Activated CD8-positive, alpha-beta memory T cell treated with anti-CD3 and anti-CD28 coated beads for 24 hours (primary cell): ENCODE measurements around the gene GAR1.
"Not testable (repeated sequence)": the region's sequence is repeated elsewhere in the genome, so short reads cannot be mapped to it uniquely, and the experiment has no call there.

Source experiments
- DNase-seq: peaks from one replicate; pipeline ENCODE4 v3.0.0-alpha.2; 2020

The GAR1 gene

GRCh38 chr4:109815151-109816081 is at the start of gene GAR1:
TSS of gene GAR1 (plus strand) at chr4:109815762. CDS start at chr4:109816165, 403 bp downstream.
- peak; percentile 89 for DNase-seq

DNA sequence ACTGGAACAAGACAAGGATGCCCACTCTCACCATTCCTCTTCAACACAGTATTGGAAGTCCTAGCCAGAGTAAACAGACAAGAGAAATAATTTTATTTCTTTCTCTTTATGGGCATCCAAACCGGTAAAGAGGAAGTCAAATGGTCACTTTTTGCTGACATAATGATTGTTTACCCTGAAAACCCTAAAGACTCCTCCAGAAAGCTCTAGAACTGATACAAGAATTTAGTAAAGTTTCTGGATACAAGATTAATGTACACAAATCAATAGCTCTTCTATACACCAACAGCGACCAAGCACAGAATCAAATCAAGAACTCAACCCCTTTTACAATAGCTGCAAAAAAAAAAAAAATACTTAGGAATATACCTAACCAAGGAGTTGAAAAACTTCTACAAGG is 33.5 kb upstream of the GAR1 start:
- DNase-seq: not testable (repeated sequence)

DNA sequence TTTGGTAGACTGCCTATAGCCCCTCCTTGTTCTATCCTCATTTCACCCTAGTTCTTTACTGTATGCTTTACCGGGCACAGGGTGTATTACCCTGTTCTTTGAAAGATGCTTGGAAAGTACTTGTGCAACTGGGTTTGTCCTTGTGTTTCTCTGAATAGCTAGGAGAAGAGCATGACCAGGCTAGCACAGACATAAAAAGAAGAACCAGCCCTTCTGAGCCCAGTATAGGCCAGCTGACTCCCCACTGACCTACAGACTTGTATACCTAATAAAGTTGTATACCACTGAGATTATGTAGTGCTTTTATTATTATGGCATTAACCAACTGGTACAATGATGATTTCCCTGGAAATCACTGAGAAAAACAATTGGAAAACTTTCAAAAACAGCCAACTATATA is 28.7 kb upstream of the GAR1 start:
- DNase-seq: no peak

GRCh38 chr4:109787807-109788206 is 27.8 kb upstream of the GAR1 start:
- DNase-seq: no peak

- DNase-seq: no peak
These were observed 20.5 kb upstream of the GAR1 start for GRCh38 chr4:109795059-109795458.

DNA sequence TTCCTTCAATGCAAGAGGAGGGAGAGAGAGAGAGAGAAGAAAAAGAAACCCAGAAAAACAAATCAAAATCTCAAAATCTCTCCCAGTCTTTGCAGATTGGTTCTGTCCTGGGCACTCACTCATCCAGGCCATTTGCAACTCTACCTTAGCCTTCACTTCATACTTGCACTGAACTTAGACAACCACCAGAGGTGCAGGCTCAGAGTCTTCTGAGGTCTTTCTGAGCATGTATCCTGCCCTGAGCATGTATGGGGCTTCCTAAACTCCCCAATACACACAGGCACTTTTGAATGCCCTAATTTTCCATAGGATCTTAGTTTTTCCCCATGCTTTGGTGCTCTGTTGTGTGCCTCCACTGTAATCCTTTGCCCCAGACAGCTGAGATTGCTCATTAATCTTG is 16.7 kb upstream of the GAR1 start:
- DNase-seq: no peak

GRCh38 chr4:109801099-109801789 is 14.3 kb upstream of the GAR1 start:
- DNase-seq: no peak

DNA sequence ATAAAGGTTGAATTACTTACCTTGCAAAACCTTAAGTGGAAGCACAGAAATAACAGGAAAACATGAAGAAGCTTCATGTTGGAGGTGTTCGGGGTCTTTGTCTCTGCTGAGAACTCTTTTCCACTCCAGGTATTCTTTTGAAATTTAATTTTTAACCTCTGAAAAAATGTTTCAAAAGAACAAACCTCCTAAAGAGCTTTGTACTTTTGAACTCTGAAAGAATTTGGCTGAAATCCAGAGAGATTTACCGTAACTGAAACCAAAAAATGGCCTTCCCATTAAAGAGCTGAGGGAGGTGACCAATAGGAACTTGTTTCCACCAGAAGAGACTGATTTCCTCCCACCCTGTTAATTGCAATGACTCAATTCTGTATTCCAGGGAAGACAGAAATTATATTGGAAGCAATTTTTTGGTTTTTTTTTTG is 13.7 kb upstream of the GAR1 start, which contains the start of gene CFI:
TSS of gene CFI (minus strand) at position 105 of the 425 bp plus-strand sequence. CDS start at position 77, 28 bp downstream.
- DNase-seq: no peak

- DNase-seq: no peak
These were observed 11.5 kb upstream of the GAR1 start for GRCh38 chr4:109803924-109804571.

GRCh38 chr4:109809655-109810054 is 5.9 kb upstream of the GAR1 start:
- no peak for DNase-seq

DNA sequence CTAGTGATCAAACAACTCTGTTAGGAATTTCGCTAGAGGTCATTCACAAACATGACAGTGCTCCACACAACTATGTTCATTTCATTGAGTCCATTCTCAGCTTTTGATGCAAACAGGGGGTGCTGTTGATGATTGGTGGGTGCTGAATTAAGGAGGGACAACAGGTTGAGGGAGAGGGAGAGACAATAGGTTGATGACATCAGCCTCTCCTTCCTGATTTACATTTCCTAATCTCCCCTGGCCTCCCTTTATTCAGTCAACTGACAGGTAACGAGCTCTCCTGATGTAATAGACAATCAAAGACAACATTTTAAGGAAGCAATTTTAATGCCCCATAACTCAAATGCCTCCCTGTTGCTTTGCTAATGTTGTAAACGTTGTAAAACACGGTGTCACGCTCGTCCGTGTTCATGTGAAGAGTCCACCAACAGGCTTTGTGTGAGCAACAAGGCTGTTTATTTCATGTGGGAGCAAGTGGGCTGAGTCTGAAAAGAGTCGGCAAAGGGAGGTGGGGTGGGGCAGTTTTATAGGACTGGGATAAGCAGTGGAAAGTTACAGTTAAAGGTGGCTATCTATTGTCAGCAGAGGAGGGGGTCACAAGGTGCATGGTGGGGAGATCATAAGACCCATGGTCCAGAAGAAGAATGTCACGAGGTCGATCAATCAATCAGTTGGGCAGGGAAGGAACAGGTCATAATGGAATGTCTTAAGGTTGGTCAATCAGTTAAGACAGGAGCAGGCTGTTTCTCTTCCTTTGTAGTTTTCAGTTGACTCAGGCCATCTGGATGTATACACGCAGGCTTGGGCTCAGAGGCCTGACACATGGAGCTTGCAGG is 4.8 kb upstream of the GAR1 start:
- DNase-seq: no peak

DNA sequence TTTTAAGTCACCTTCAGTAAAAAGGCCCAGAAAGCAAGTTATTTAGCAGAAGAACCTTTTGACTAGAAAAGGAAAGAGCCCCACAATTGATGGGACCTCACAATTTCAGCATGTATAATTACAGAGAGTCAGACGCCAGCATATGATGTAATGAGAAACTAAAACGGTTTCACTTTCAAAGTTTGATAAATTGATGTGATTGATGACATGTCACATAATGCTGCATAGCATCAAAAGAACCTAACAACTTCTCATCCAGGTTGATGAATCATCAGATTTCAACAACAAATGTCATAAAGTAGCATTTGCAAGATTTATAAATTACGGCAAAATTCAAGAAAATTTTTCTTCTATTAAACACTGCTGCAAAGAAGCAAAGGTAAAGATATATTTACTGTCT is 3.9 kb upstream of the GAR1 start:
- no peak for DNase-seq

DNA sequence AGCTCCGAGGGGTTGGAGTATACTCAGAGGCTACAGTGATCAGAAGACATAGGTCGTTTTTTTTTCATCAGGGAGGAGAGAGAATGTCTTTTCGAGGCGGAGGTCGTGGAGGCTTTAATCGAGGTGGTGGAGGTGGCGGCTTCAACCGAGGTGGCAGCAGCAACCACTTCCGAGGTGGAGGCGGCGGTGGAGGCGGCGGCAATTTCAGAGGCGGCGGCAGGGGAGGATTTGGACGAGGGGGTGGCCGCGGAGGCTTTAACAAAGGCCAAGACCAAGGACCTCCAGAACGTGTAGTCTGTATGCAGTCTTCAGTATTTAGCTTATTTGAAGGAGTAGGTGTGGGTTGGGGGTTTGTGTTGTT is 500 bp downstream of the GAR1 start:
- DNase-seq: no peak

DNA sequence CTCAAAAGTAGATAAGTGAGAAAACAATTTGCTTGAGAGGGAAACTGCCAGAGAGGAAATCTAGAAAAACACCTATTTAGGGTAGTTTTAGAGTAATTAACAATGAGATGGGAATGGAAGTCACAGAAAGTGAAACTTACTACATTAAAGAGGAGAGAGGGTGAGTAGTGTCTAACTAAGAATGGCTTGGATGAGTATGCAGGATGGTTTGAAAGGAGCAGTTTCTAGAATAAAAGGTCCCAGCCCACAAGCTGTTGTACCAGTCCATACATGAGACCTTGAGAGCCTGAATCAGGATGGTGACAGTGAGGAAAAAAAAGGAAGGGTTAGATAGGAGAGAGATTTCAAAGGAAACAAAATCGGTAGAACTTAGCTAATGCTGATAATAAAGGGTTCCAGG is 1.3 kb downstream of the GAR1 start:
- no peak for DNase-seq

GRCh38 chr4:109818268-109818667 is 2.7 kb downstream of the GAR1 start:
- DNase-seq: no peak

DNA sequence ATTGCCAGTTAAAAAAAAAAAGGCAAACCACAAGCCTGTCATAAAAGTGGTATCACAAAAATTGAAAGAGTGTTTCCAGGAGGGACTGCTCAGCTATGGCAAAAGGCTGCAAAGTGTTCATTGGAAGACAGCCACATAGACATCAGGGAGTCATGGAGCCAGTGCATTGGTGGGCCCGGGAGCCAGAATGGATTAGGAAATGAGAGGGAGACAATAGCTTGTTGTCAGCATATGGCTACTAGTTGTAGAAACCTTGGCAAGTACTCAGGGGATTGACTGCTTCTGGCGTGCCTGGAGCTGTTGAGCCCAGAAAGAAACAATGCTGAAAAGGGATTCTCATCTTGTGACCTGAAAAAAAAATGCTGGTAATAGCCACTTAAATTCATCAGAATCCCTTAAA is 5.0 kb downstream of the GAR1 start:
- no peak for DNase-seq

DNA sequence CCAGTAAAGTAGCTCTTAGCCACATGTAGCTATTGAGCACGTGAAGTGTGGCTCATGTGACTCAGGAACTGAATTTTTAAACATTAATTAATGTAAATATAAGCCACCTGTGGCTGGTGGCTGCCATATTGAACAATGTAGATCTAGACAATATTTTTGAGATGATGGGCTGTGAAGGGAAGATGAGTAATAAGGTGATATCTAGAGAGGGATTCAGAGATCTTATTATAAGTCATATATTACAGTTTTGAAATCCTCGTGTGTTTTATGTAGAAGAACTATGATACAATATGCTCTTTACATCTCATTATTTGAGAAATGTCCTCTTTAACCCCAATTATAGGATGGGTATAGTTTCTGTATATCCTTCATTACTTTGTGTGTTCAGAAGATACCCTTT is 5.6 kb downstream of the GAR1 start:
- DNase-seq: no peak

DNA sequence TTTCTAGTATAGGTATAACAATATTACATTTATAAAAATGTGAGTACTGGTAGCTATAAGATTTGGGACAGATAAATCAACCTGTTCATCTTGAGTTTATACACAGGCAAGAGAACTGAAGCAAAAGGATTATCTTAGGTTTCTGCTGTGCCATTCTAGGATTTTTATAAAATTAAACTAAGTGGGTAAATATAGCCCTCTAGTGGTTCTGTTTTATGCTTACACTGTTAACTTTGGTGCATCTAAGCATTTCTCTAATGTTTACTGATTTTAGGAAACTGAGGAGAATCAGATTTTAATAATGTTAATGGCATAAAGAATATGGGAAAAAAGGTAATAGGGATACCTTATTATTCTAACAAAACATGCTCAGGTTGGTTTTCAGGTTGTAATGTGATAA is 11.2 kb downstream of the GAR1 start:
- no peak for DNase-seq

DNA sequence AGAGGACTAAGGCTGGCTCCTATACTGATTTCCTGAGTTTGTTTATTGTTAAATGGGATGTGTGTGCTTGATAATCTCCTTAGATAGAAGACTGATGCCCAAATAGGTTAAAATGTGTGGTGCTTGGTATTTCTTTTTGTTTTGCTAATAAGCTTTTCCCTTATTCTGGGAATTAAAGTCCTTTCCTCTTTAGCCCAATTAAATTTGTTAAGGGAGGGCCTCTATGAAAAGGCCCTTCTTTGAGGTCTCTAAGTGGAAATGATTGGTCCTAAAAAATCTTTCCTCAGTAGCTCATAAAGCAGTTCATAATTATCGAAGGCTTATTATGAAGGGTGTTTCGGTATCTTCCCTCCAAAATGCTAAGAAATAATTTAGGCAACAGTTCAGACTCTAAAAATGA is 12.1 kb downstream of the GAR1 start, which contains the start of gene RRH:
TSS of gene RRH (plus strand) at position 301 of the 400 bp plus-strand sequence. CDS start at position 357, 56 bp downstream.
- DNase-seq: no peak

DNA sequence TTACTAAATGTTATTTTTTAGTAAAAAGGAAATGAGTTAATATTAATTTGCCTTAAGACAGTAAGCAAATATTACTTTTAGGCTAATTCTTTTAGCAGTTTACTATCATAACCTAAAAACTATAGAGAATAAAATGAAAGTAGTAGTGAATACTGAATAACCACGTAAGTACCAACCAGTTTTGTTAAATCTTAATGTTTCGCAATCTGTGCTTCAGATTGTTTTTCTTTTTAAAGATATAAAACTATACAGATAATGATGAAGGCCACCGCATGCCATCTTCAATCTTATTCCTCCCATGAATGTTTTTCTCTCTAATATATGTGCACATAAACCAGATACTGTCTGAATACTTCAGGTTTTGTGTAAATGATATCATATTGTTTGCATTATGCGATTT is 18.2 kb downstream of the GAR1 start:
- no peak for DNase-seq

GRCh38 chr4:109836985-109837384 is 21.4 kb downstream of the GAR1 start:
- no peak for DNase-seq

DNA sequence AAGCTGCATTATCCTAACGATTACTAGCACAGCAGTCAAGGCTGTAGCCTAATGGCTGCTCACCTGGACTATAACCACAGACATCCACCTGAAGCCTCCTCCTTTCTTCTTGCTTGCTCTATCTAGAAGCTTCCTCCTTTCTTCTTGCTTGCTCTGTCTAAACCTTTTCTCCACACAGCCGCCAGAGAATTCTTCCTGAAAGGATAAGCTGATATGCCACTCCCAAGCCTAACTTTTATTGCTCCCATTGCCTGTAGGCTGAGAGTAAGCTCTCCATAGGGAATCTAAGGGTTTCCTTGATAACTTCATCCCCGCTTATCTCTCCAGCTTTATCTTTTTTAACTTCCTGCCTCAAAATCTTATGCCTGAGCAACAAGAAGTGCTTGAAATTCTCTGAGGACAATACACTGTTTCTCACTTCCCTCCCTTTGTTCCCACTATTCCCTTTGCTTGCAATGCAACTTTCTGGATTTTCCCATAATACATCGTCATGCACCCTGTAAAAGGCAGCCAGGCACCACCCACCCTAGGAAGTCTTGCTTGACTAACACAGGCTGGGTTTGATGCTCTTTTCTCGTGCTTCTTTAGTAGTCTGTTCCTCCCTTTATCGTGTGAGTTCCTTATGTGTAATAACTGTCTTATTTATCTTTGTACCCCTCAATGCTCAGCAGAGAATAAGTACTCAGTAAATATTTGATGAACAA is 31.0 kb downstream of the GAR1 start:
- DNase-seq: no peak
